Stomach smooth muscle (tissue), 2 donors: ENCODE data around the gene IL17REL.
"Not testable (repeated sequence)": the region's sequence is repeated elsewhere in the genome, so short reads cannot be mapped to it uniquely, and the experiment has no call there.

Source experiments
- H3K27ac ChIP-seq: one replicate; pipeline ENCODE4 v1.7.0; 2013; ENCODE audit warnings: mild to moderate bottlenecking, low read length, inconsistent platforms
- H3K27me3 ChIP-seq, 2 donors: one replicate each; pipeline ENCODE4 v1.7.0; 2013; ENCODE audit warnings: low read length in 2 of 2; ENCODE audit not compliant: insufficient read depth in 2 of 2, control insufficient read depth in 1 of 2
- H3K36me3 ChIP-seq, 2 donors: one replicate each; pipeline ENCODE4 v1.7.0; 2013; ENCODE audit warnings: low read length in 2 of 2; ENCODE audit not compliant: control insufficient read depth in 2 of 2, insufficient read depth in 2 of 2
- H3K4me1 ChIP-seq: one replicate; pipeline ENCODE4 v1.7.0; 2013; ENCODE audit warnings: low read length; ENCODE audit not compliant: control insufficient read depth, insufficient read depth
- H3K4me3 ChIP-seq, 2 donors: one replicate each; pipeline ENCODE4 v1.7.0; 2013; ENCODE audit warnings: low read length in 2 of 2
- H3K9ac ChIP-seq, 2 donors: one replicate each; pipeline ENCODE4 v1.7.0; 2013; ENCODE audit warnings: low read length in 2 of 2, mild to moderate bottlenecking in 1 of 2
- H3K9me3 ChIP-seq, 2 donors: one replicate each; pipeline ENCODE4 v1.7.0; 2013; ENCODE audit warnings: low read length in 2 of 2; ENCODE audit not compliant: control insufficient read depth in 2 of 2
- donor health status: healthy.
- donor health status: Pancreatic carcinoma.

Gene IL17REL

GRCh38 chr22:49993649-49994360 is 18.8 kb downstream of the IL17REL start:
- Histone ChIP-seq H3K27ac (no peak overlapping the region), H3K4me1 (no peaks in the 10 kb centered on the region), H3K27me3 (peaks cover 4 to 5% of the 10 kb centered on the region in 2 donors), H3K36me3 (no peaks in the 10 kb centered on the region), H3K9me3 (peaks cover 3 to 10% of the 10 kb centered on the region in 2 donors), H3K9ac (no peak overlapping the region), H3K4me3 (no peak overlapping the region)

- H3K9ac ChIP-seq = no peak overlapping the region
- H3K27ac ChIP-seq = no peak overlapping the region
- no peaks in the 10 kb centered on the region for H3K27me3 ChIP-seq
- H3K36me3 ChIP-seq = no peaks in the 10 kb centered on the region
- no peak overlapping the region for H3K4me3 ChIP-seq
- peaks cover 3 to 10% of the 10 kb centered on the region in 2 donors for H3K9me3 ChIP-seq
- H3K4me1 ChIP-seq = no peaks in the 10 kb centered on the region
Measured at GRCh38 chr22:49992921-49993648, 19.5 kb downstream of the IL17REL start.

DNA sequence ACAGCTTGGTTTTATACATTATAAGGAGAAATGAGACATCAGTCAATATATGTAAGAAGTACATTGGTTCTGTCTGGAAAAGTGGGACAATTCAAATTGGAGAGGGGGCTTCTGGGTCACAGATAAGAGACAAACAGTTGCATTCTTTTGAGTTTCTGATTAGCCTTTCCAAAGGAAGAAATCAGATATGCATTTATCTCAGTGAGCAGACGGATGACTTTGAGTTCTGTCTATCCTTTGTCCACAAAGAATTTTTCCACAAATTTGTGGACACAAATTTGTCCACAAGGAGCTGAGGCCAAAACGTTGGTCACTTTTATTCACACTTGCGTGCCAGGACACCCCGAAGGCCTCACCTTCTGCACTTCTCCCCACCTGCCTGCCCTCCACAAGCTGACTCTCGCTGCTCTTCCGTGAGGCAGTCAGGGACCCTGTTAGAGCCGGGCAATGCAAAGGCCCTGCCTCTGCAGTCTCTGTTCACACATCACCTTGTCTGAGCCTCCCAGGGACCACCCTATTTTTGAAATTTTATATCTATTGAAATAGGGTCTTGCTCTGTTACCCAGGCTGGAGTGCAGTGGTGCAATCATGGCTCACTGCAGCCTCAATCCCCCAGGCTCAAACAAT is 20.5 kb downstream of the IL17REL start:
- no peak overlapping the region for H3K4me3 ChIP-seq
- H3K27me3 ChIP-seq = no peaks in the 10 kb centered on the region
- no peak overlapping the region for H3K27ac ChIP-seq
- H3K36me3 ChIP-seq = no peaks in the 10 kb centered on the region
- H3K4me1 ChIP-seq = no peaks in the 10 kb centered on the region
- peaks cover 3 to 10% of the 10 kb centered on the region in 2 donors for H3K9me3 ChIP-seq
- no peak overlapping the region for H3K9ac ChIP-seq

- Histone ChIP-seq H3K9ac (no peak overlapping the region), H3K27me3 (no peaks in the 10 kb centered on the region), H3K4me3 (no peak overlapping the region), H3K4me1 (no peaks in the 10 kb centered on the region), H3K36me3 (no peaks in the 10 kb centered on the region), H3K27ac (no peak overlapping the region), H3K9me3 (peaks cover 6 to 10% of the 10 kb centered on the region in 2 donors)
Measured at GRCh38 chr22:49991167-49991566, 21.4 kb downstream of the IL17REL start.

GRCh38 chr22:49989826-49990225 is 22.7 kb downstream of the IL17REL start:
- H3K4me3 ChIP-seq, H3K27ac ChIP-seq, H3K9ac ChIP-seq, H3K9me3 ChIP-seq, H3K27me3 ChIP-seq, H3K36me3 ChIP-seq, H3K4me1 ChIP-seq: not testable (repeated sequence)

DNA sequence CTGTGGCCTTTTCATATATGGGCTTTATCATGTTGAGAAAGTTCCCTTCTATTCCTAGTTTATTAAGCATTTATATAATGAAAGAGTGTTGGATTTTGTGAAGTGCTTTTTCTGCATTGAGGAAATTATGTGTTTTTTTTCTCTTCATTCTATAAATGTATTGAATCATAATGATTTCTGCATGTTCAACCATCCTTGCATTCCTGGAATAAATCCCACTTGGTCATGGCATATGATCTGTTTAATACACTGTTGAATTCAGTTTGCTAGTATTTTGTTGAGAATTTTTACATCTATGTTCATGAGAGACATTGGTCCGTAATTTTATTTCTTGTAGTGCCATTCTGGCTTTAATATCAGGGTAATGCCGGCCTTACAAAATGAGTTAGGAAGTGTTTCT is 26.2 kb downstream of the IL17REL start:
- H3K27ac ChIP-seq = no peak overlapping the region
- H3K9me3 ChIP-seq = peaks cover 6 to 7% of the 10 kb centered on the region in 2 donors
- no peak overlapping the region for H3K9ac ChIP-seq

GRCh38 chr22:49983148-49984042 is 29.2 kb downstream of the IL17REL start:
- Histone ChIP-seq H3K27me3 (peaks cover 8 to 21% of the 10 kb centered on the region in 2 donors), H3K4me3 (no peak overlapping the region), H3K27ac (no peak overlapping the region), H3K9me3 (peaks cover 0 to 4% of the 10 kb centered on the region in 2 donors), H3K36me3 (no peaks in the 10 kb centered on the region), H3K9ac (no peak overlapping the region), H3K4me1 (no peaks in the 10 kb centered on the region)

More for the DNA sequence above, 26.2 kb downstream of the IL17REL start:
- Histone ChIP-seq H3K4me1 (no peaks in the 10 kb centered on the region), H3K36me3 (no peaks in the 10 kb centered on the region), H3K27me3 (peaks cover 8 to 21% of the 10 kb centered on the region in 2 donors), H3K4me3 (no peak overlapping the region)

GRCh38 chr22:49981799-49982198 is 30.8 kb downstream of the IL17REL start:
- H3K36me3 ChIP-seq, H3K9ac ChIP-seq, H3K9me3 ChIP-seq, H3K4me3 ChIP-seq, H3K4me1 ChIP-seq, H3K27ac ChIP-seq: not testable (repeated sequence)
- H3K27me3 ChIP-seq = peaks cover 8 to 21% of the 10 kb centered on the region in 2 donors

GRCh38 chr22:49979587-49980264 is 32.8 kb downstream of the IL17REL start:
- Histone ChIP-seq H3K4me1 (no peaks in the 10 kb centered on the region), H3K36me3 (no peaks in the 10 kb centered on the region), H3K9ac (no peak overlapping the region), H3K4me3 (no peak overlapping the region), H3K27ac (no peak overlapping the region), H3K27me3 (peaks cover 8 to 21% of the 10 kb centered on the region in 2 donors), H3K9me3 (no peaks in the 10 kb centered on the region)

GRCh38 chr22:49977578-49977977 is 35.0 kb downstream of the IL17REL start:
- H3K27me3 ChIP-seq = peaks cover under 1 to 4% of the 10 kb centered on the region in 2 donors
- no peaks in the 10 kb centered on the region for H3K4me1 ChIP-seq
- H3K9me3 ChIP-seq = no peaks in the 10 kb centered on the region
- H3K36me3 ChIP-seq = no peaks in the 10 kb centered on the region
- no peak overlapping the region for H3K9ac ChIP-seq
- H3K27ac ChIP-seq = no peak overlapping the region
- H3K4me3 ChIP-seq = no peak overlapping the region
